HEK293 (cell line): ENCODE results near the gene RNF224.

Source experiments
- EGR2 ChIP-seq: fragments of 450-650 bp; formaldehyde crosslinking; IDR thresholded peaks from 2 replicates; pipeline ENCODE4 v1.5.1; 2016; ENCODE audit warnings: low read depth, missing biosample characterization, missing genetic modification characterization
- ELK4 ChIP-seq: IDR thresholded peaks from 2 replicates; pipeline ENCODE4 v1.6.1; 2011; ENCODE audit warnings: mild to moderate bottlenecking, low read depth, low read length, borderline replicate concordance
- HIC1 ChIP-seq: fragments of 450-650 bp; formaldehyde crosslinking; IDR thresholded peaks from 2 replicates; pipeline ENCODE4 v1.5.1; 2016; ENCODE audit warnings: missing biosample characterization, missing genetic modification characterization
- INSM2 ChIP-seq: fragments of 450-650 bp; formaldehyde crosslinking; IDR thresholded peaks from 2 replicates; pipeline ENCODE4 v1.5.1; 2016; ENCODE audit warnings: missing biosample characterization, missing genetic modification characterization
- KLF9 ChIP-seq: fragments of 450-650 bp; formaldehyde crosslinking; IDR thresholded peaks from 2 replicates; pipeline ENCODE4 v1.5.1; 2016; ENCODE audit warnings: missing biosample characterization, missing genetic modification characterization, low read depth
- PRDM2 ChIP-seq: fragments of 450-650 bp; formaldehyde crosslinking; IDR thresholded peaks from 2 replicates; pipeline ENCODE4 v1.5.1; 2016; ENCODE audit warnings: missing biosample characterization, missing genetic modification characterization, borderline replicate concordance
- REST ChIP-seq: fragments of 450-650 bp; formaldehyde crosslinking; IDR thresholded peaks from 2 replicates; pipeline ENCODE4 v1.5.1; 2016; ENCODE audit warnings: missing biosample characterization, missing genetic modification characterization
- SALL2 ChIP-seq: fragments of 450-650 bp; formaldehyde crosslinking; IDR thresholded peaks from 2 replicates; pipeline ENCODE4 v1.5.0; 2017; ENCODE audit warnings: missing biosample characterization, mild to moderate bottlenecking, missing genetic modification characterization, borderline replicate concordance
- ZEB2 ChIP-seq: fragments of 450-650 bp; formaldehyde crosslinking; IDR thresholded peaks from 2 replicates; pipeline ENCODE4 v1.5.1; 2016; ENCODE audit warnings: missing biosample characterization, missing genetic modification characterization
- ZNF223 ChIP-seq: fragments of 450-650 bp; formaldehyde crosslinking; IDR thresholded peaks from 2 replicates; pipeline ENCODE4 v1.5.1; 2016; ENCODE audit warnings: missing biosample characterization, missing genetic modification characterization
- ZNF280C ChIP-seq: fragments of 450-650 bp; formaldehyde crosslinking; IDR thresholded peaks from 2 replicates; pipeline ENCODE4 v1.5.1; 2016; ENCODE audit warnings: missing biosample characterization, missing genetic modification characterization
- ZNF280D ChIP-seq: fragments of 450-650 bp; formaldehyde crosslinking; IDR thresholded peaks from 2 replicates; pipeline ENCODE4 v1.5.1; 2016; ENCODE audit warnings: missing biosample characterization, missing genetic modification characterization
- ZNF311 ChIP-seq: fragments of 450-650 bp; formaldehyde crosslinking; IDR thresholded peaks from 2 replicates; pipeline ENCODE4 v1.5.1; 2017; ENCODE audit warnings: missing biosample characterization, missing genetic modification characterization, borderline replicate concordance
- ZNF350 ChIP-seq: fragments of 450-650 bp; formaldehyde crosslinking; IDR thresholded peaks from 2 replicates; pipeline ENCODE4 v1.5.0; 2017; ENCODE audit warnings: missing biosample characterization, mild to moderate bottlenecking, missing genetic modification characterization
- ZNF391 ChIP-seq: fragments of 450-650 bp; formaldehyde crosslinking; IDR thresholded peaks from 2 replicates; pipeline ENCODE4 v1.5.1; 2016; ENCODE audit warnings: low read depth, missing biosample characterization, missing genetic modification characterization, borderline replicate concordance
- ZNF521 ChIP-seq: fragments of 450-650 bp; formaldehyde crosslinking; IDR thresholded peaks from 2 replicates; pipeline ENCODE4 v1.5.1; 2017; ENCODE audit warnings: missing biosample characterization, mild to moderate bottlenecking, missing genetic modification characterization
- ZNF561 ChIP-seq: fragments of 450-650 bp; IDR thresholded peaks from 2 replicates; pipeline ENCODE4 v1.5.1; 2018; ENCODE audit warnings: missing biosample characterization, missing genetic modification characterization, borderline replicate concordance
- ZNF830 ChIP-seq: fragments of 450-650 bp; IDR thresholded peaks from 2 replicates; pipeline ENCODE4 v1.5.0; 2018; ENCODE audit warnings: missing biosample characterization, missing genetic modification characterization, low read depth, mild to moderate bottlenecking, moderate library complexity

RNF224 gene

GRCh38 chr9:137218754-137219271, 8.5 kb upstream of the RNF224 start (continued):
- TF ChIP-seq PRDM2 (tag by site-specific recombination) (no peak), EGR2 (tag by site-specific recombination) (no peak; the same call in 1 of the 2 replicates), ZNF280D (tag by site-specific recombination) (no peak), ZNF311 (tag by site-specific recombination) (no peak), KLF9 (peak; percentile 54), INSM2 (tag by site-specific recombination) (no peak), HIC1 (peak; percentile 71), ZNF391 (tag by site-specific recombination) (no peak), ZNF830 (no peak), ZNF223 (tag by site-specific recombination) (no peak), ZNF280C (tag by site-specific recombination) (no peak), ZNF521 (tag by site-specific recombination) (no peak), SALL2 (tag by site-specific recombination) (no peak), ZNF561 (tag by site-specific recombination) (no peak), ZNF350 (tag by site-specific recombination) (no peak), REST (tag by site-specific recombination) (no peak), ELK4 (no peak), ZEB2 (tag by site-specific recombination) (peak; percentile 46; the same call in 1 of the 2 replicates)
